Endothelial cell of umbilical vein (primary cell): ENCODE measurements around the gene PFDN6. TPM values are rescaled to one million over a fixed set of nuclear protein-coding genes. Genes with fewer than 3 reads are reported as not detected.
A peak's percentile ranks its signal among the peaks of the same experiment; 100 is the strongest.

Source experiments
- BruUV-seq: library from RNA; stranded (reverse); fragments of 400-500 nt; replicated peaks from 2 replicates; lab custom pipeline; 2021; lab: Mats Ljungman, UMichigan
- CTCF ChIA-PET: fragments of 300-600, 350-600 bp; sonication (Branson Sonifier 250); formaldehyde crosslinking; loops from one replicate; lab custom pipeline; 2021; ENCODE audit warnings: antibody characterized with exemption, inconsistent platforms; lab: Charles Lee
- POLR2A ChIA-PET: fragments of 300-600, 350-600 bp; sonication (Branson Sonifier 250); formaldehyde crosslinking; loops from one replicate; lab custom pipeline; 2021; ENCODE audit warnings: antibody characterized with exemption, inconsistent platforms; lab: Charles Lee
- DNase-seq: peaks from one replicate; pipeline ENCODE4 v3.0.0-alpha.2; 2011; ENCODE audit warnings: low read depth, low spot score
- FAIRE-seq: peaks from 2 replicates; lab custom pipeline; 2011; peaks lifted over from hg19 to GRCh38; lab: Jason Lieb, UNC
- H2AFZ ChIP-seq: 2 replicates; pipeline ENCODE4 v1.6.0; 2012; ENCODE audit warnings: low read depth, low read length, control low read depth, inconsistent platforms
- H3K27ac ChIP-seq: 2 replicates; pipeline ENCODE4 v1.5.1; 2011; ENCODE audit warnings: low read depth, mild to moderate bottlenecking, control low read depth, low read length, moderate library complexity; ENCODE audit not compliant: insufficient read depth
- H3K27me3 ChIP-seq, 2 experiments: 2 replicates each; pipeline versions ENCODE4 v1.6.0 to v1.6.1; 2011; ENCODE audit warnings: low read length in 2 of 2, mixed read lengths in 1 of 2; ENCODE audit not compliant: control insufficient read depth in 2 of 2, insufficient read depth in 2 of 2
- H3K36me3 ChIP-seq, 2 experiments: 2 replicates in 1 of 2; 3 replicates in 1 of 2; pipeline ENCODE4 v1.5.1; 2011; ENCODE audit warnings: low read length in 2 of 2, mild to moderate bottlenecking in 1 of 2, moderate library complexity in 1 of 2; ENCODE audit not compliant: control insufficient read depth in 2 of 2, insufficient read depth in 2 of 2; ENCODE audit errors: extremely low read depth in 1 of 2
- H3K4me1 ChIP-seq: 3 replicates; pipeline ENCODE4 v1.5.1; 2011; ENCODE audit warnings: mild to moderate bottlenecking, low read length; ENCODE audit not compliant: control insufficient read depth, insufficient read depth; ENCODE audit errors: extremely low read depth
- H3K4me2 ChIP-seq: 2 replicates; pipeline ENCODE4 v1.6.1; 2011; ENCODE audit warnings: low read length, control low read depth, mixed read lengths; ENCODE audit not compliant: insufficient read depth
- H3K4me3 ChIP-seq, 3 experiments: fragments of 200-600 bp in 1 of 3; sonication (generic), shearing (Covaris generic) in 1 of 3; replicated peaks in 1 of 3; 2 replicates each; pipeline ENCODE4 v1.5.1; 2011 to 2016; ENCODE audit warnings: control low read depth in 3 of 3, low read length in 3 of 3, mild to moderate bottlenecking in 2 of 3, inconsistent platforms in 1 of 3, low read depth in 1 of 3, moderate library complexity in 1 of 3; ENCODE audit not compliant: insufficient read depth in 1 of 3
- H3K79me2 ChIP-seq: 2 replicates; pipeline ENCODE4 v1.6.0; 2012; ENCODE audit warnings: low read length, inconsistent platforms; ENCODE audit not compliant: control insufficient read depth, insufficient read depth
- H3K9ac ChIP-seq: replicated peaks from 2 replicates; pipeline ENCODE3; 2011; ENCODE audit warnings: low read length, control low read depth; ENCODE audit not compliant: insufficient read depth; ENCODE audit errors: extremely low read depth
- H3K9me1 ChIP-seq: replicated peaks from 3 replicates; pipeline ENCODE4 v1.6.0; 2011; ENCODE audit warnings: mild to moderate bottlenecking, low read length; ENCODE audit not compliant: control insufficient read depth, insufficient read depth; ENCODE audit errors: extremely low read depth
- H3K9me3 ChIP-seq: replicated peaks from 2 replicates; pipeline ENCODE4 v1.5.1; 2012; ENCODE audit warnings: low read length, inconsistent platforms; ENCODE audit not compliant: control insufficient read depth, insufficient read depth
- H4K20me1 ChIP-seq: replicated peaks from 2 replicates; pipeline ENCODE3; 2011; ENCODE audit warnings: mild to moderate bottlenecking, low read length; ENCODE audit not compliant: control insufficient read depth, insufficient read depth; ENCODE audit errors: extremely low read depth
- GATA2 ChIP-seq: IDR thresholded peaks from 2 replicates; pipeline ENCODE4 v1.7.0; 2011; ENCODE audit warnings: low read depth, mild to moderate bottlenecking, moderate library complexity, mixed read lengths, low read length; ENCODE audit not compliant: insufficient read length, insufficient read depth
- dilution Hi-C: fragments of 300-500 bp; cut with MboI; formaldehyde crosslinking; loops from one replicate; pipeline ENCODE4 v1.15.0; 2019; ENCODE audit warnings: low sequenced_read_pairs; ENCODE audit not compliant: extremely low pct_ligation_motif_present
- intact Hi-C: fragments of 100-400 bp; cut with micrococcal nuclease; formaldehyde crosslinking; loops from one replicate; pipeline ENCODE4 v1.10.0; 2022
- polyA plus RNA-seq, 4 experiments: library from polyadenylated mRNA; depleted of rRNA in 3 of 4; stranded (reverse) in 3 of 4; unstranded in 1 of 4; fragments of >200 nt; gene quantifications; 2 replicates each; pipeline versions ENCODE4 v1.2.1 to v1.2.3, GENCODE V29; 2011 to 2012; ENCODE audit warnings: missing spikeins in 1 of 4
- total RNA-seq: library from RNA; stranded (reverse); gene quantifications from 2 replicates; pipeline ENCODE4 v1.2.3, GENCODE V29; 2021
- TF ChIP-seq, protein P1 (sequence below): IDR thresholded peaks from 2 replicates; pipeline ENCODE4 v1.6.1; 2011; ENCODE audit not compliant: insufficient read depth, insufficient read length
- TF ChIP-seq, protein P2 (sequence below), 2 donors: IDR thresholded peaks; 1 replicate in 1 of 2; 2 replicates in 1 of 2; pipeline ENCODE4 v1.5.1; 2011; ENCODE audit warnings: low read length in 2 of 2, mild to moderate bottlenecking in 2 of 2, moderate library complexity in 2 of 2, control low read depth in 1 of 2, inconsistent platforms in 1 of 2, low read depth in 1 of 2; ENCODE audit not compliant: insufficient read depth in 1 of 2; ENCODE audit errors: extremely low read depth in 1 of 2

Gene PFDN6
- total and polyA plus RNA-seq, 2 donors (not counting 3 experiments of a cell fraction or from before 2014, with no cell fraction given) = 31.0 to 63.5 TPM

DNA sequence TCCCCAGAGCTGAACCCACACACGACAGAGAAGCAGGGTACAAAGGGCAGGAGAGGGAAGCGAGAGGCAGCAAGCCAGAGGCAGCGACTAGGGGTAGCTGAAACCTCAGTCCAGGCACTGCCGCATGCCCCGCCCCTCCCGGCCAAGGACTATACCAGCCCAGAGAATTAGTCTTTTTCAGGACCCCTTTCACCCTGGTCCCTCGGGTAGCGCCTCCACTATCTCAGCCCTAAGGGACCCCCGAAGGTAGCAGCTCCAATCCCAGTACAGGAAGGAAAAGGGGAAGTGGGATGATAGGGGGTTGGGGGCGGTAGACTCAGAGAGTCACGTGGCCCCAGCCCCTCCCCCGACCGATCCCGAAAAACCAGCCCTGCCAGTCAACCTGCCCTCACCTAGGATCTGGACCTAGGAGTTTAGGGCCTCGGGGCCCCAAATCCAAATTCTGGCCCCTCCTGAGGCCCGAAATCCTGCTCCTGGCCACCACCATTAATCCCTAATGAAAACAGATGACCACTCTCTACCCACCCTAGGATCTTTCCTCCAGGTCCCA lies 8.1 kb downstream of the PFDN6 start:
- H3K9me3 ChIP-seq = no peaks in the 10 kb centered on the region
- H3K4me2 ChIP-seq = peak overlapping the region; percentile 71
- TF ChIP-seq GATA2 = no peak
- TF ChIP-seq, protein P1, sequence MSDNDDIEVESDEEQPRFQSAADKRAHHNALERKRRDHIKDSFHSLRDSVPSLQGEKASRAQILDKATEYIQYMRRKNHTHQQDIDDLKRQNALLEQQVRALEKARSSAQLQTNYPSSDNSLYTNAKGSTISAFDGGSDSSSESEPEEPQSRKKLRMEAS = peak; percentile 20
- TF ChIP-seq, protein P2, sequence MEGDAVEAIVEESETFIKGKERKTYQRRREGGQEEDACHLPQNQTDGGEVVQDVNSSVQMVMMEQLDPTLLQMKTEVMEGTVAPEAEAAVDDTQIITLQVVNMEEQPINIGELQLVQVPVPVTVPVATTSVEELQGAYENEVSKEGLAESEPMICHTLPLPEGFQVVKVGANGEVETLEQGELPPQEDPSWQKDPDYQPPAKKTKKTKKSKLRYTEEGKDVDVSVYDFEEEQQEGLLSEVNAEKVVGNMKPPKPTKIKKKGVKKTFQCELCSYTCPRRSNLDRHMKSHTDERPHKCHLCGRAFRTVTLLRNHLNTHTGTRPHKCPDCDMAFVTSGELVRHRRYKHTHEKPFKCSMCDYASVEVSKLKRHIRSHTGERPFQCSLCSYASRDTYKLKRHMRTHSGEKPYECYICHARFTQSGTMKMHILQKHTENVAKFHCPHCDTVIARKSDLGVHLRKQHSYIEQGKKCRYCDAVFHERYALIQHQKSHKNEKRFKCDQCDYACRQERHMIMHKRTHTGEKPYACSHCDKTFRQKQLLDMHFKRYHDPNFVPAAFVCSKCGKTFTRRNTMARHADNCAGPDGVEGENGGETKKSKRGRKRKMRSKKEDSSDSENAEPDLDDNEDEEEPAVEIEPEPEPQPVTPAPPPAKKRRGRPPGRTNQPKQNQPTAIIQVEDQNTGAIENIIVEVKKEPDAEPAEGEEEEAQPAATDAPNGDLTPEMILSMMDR (IDR thresholded peaks at IDR 0.05; ENCODE audit: extremely low read depth in 1 of 2, insufficient read depth in 1 of 2, low read depth in 1 of 2, low read length in 2 of 2) = no peak
- FAIRE-seq = peak; percentile 77
- H3K9me1 ChIP-seq = no peaks in the 10 kb centered on the region
- H3K79me2 ChIP-seq = peaks cover 16% of the 10 kb centered on the region
- intact Hi-C loops = no loop called here
- H3K36me3 ChIP-seq = peaks cover 2 to 22% of the 10 kb centered on the region in 2 experiments
- peak overlapping the region; percentile 46 to 82 (median 50) for H3K4me3 ChIP-seq
- dilution Hi-C loops = no loop called here
- peak overlapping the region; percentile 11 for H2AFZ ChIP-seq
- no peaks in the 10 kb centered on the region for H3K27me3 ChIP-seq
- peak; percentile 23 for DNase-seq
- peak overlapping the region; percentile 53 for H3K9ac ChIP-seq
- no peaks in the 10 kb centered on the region for H4K20me1 ChIP-seq
- ChIA-PET CTCF (interaction anchor here (2.0 to 3.3 kb wide), 2 partner anchors 8 to 20 kb away, joined by 6 to 39 read pairs; partner anchors contain the start of genes B3GALT4, PFDN6 and WDR46), POLR2A (interaction anchor here (0.6 to 1.6 kb wide), 3 partner anchors 8 to 20 kb away, joined by 4 to 9 read pairs (median 5); partner anchors contain the start of genes B3GALT4, WDR46 and ZBTB22)
- no TSS peak for BruUV-seq
- peaks cover 13% of the 10 kb centered on the region for H3K4me1 ChIP-seq
- peak overlapping the region; percentile 51 for H3K27ac ChIP-seq
